ENCODE results near the gene GBP5.

GBP5 gene

DNA sequence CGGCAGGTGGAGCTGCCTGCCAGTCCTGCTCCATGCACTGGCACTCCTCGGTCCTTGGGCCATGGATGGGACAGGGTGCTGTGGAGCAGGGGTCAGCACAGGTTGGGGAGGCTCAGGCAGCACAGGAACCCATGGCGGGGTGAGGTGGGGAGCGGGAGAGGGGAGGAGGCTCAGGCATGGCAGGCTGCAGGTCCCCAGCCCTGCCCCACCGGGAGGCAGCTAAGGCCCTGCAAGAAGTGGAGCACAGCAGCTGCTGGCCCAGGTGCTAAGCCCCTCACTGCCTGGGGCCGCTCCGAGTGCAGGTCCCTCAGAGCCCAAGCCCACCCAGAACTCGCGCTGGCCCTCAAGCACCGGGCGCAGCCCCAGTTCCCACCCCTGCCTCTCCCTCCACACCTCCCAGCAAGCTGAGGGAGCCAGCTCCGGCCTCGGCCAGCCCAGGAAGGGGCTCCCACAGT is 691 bp upstream of the GBP5 start:
- no peak for TF ChIP-seq SIN3A (IDR thresholded peaks at IDR 0.05; ENCODE audit: borderline replicate concordance, insufficient read depth, low read length)
- TF ChIP-seq POLR2AphosphoS5 (IDR thresholded peaks at IDR 0.05; ENCODE audit: low read depth, low read length): no peak
- TF ChIP-seq, protein P1, sequence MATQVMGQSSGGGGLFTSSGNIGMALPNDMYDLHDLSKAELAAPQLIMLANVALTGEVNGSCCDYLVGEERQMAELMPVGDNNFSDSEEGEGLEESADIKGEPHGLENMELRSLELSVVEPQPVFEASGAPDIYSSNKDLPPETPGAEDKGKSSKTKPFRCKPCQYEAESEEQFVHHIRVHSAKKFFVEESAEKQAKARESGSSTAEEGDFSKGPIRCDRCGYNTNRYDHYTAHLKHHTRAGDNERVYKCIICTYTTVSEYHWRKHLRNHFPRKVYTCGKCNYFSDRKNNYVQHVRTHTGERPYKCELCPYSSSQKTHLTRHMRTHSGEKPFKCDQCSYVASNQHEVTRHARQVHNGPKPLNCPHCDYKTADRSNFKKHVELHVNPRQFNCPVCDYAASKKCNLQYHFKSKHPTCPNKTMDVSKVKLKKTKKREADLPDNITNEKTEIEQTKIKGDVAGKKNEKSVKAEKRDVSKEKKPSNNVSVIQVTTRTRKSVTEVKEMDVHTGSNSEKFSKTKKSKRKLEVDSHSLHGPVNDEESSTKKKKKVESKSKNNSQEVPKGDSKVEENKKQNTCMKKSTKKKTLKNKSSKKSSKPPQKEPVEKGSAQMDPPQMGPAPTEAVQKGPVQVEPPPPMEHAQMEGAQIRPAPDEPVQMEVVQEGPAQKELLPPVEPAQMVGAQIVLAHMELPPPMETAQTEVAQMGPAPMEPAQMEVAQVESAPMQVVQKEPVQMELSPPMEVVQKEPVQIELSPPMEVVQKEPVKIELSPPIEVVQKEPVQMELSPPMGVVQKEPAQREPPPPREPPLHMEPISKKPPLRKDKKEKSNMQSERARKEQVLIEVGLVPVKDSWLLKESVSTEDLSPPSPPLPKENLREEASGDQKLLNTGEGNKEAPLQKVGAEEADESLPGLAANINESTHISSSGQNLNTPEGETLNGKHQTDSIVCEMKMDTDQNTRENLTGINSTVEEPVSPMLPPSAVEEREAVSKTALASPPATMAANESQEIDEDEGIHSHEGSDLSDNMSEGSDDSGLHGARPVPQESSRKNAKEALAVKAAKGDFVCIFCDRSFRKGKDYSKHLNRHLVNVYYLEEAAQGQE (IDR thresholded peaks at IDR 0.05; ENCODE audit: insufficient read depth in 1 of 2, low read depth in 2 of 2, low read length in 2 of 2): no peak
- no peak for TF ChIP-seq TAF1 (IDR thresholded peaks at IDR 0.05; ENCODE audit: borderline replicate concordance, insufficient read depth, low read length)

DNA sequence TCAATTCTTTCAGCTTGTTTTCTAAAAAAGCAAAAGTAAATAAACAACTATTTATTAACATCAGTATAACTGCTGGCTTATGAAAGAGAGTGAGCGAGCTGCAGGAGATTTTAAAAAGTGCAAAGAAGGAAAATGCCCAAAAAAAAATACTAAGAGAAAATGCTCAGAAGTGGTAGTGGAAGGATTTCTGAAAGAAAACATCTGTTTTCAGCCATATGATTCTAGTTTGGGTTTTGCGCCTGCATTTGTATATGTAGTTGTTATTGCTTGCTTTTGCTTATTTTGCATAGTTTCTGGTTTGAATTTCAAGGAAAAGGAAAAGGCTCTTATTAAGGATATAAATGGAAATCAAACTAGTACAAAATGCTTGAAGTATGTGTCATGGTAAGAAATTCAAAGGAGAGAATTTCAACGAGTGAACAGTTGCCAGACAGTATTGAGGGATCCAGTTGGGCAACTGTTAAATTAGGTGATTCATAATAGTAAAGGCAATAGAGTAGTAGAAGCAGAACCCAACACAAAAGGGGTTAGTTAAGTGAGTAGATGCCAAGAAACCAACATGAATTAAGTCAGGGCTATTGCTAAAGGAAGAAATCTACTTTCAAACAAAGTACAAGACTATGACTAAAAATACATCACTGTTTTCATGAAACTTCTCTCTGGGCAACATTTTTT is 1.2 kb downstream of the GBP5 start:
- TF ChIP-seq TAF1 (IDR thresholded peaks at IDR 0.05; ENCODE audit: borderline replicate concordance, insufficient read depth, low read length) (no peak), SIN3A (IDR thresholded peaks at IDR 0.05; ENCODE audit: borderline replicate concordance, insufficient read depth, low read length) (no peak), POLR2AphosphoS5 (IDR thresholded peaks at IDR 0.05; ENCODE audit: low read depth, low read length) (no peak), FOXP2 (optimal IDR thresholded peaks at IDR 0.05; ENCODE audit: borderline replicate concordance, extremely low read depth, extremely low read length, insufficient read depth) (no peak)
- TF ChIP-seq, protein P1 (IDR thresholded peaks at IDR 0.05; ENCODE audit: insufficient read depth in 1 of 2, low read depth in 2 of 2, low read length in 2 of 2): no peak

DNA sequence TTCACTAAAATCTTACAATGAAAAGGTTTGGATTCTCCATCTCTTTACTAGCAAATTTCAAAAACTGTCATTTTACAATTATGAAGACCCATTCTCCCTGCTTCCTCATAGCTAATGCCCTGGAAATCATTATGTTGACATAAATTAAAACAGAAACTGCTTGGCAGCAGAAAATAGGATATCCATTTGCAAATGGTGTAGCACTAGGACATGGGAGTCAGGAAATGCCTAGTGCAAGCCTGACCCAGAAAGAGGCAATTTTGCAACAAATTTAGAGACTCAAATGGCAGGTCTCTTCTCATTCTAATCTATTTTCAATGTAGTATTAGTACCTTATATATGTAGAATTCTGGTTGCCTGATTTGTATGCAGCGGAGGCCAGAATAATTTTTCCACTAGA is 2.2 kb downstream of the GBP5 start:
- TF ChIP-seq SIN3A (IDR thresholded peaks at IDR 0.05; ENCODE audit: borderline replicate concordance, insufficient read depth, low read length) (no peak), TAF1 (IDR thresholded peaks at IDR 0.05; ENCODE audit: borderline replicate concordance, insufficient read depth, low read length) (no peak), FOXP2 (optimal IDR thresholded peaks at IDR 0.05; ENCODE audit: borderline replicate concordance, extremely low read depth, extremely low read length, insufficient read depth) (no peak), POLR2AphosphoS5 (IDR thresholded peaks at IDR 0.05; ENCODE audit: low read depth, low read length) (no peak)
- TF ChIP-seq, protein P1 (IDR thresholded peaks at IDR 0.05; ENCODE audit: insufficient read depth in 1 of 2, low read depth in 2 of 2, low read length in 2 of 2): no peak

DNA sequence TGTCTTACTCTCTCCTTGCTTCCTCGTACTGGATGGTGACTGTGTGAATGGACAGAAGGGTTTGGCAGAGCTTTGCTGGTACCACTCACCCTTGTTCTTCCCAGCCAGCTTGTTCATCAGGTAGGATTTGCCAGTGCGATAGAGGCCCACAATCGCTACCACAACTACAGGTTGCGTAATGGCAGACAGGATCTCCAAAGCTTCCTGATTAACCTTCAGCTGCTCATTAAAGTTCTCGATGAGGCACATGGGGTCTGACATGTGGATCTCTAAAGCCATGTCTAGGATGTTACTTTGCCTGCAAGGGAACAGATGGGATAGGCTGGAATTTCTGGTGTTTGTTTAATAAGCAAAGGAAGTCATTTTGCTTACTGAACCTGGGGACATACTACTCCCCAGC is 3.4 kb downstream of the GBP5 start:
- no peak for TF ChIP-seq TAF1 (IDR thresholded peaks at IDR 0.05; ENCODE audit: borderline replicate concordance, insufficient read depth, low read length)
- no peak for TF ChIP-seq SIN3A (IDR thresholded peaks at IDR 0.05; ENCODE audit: borderline replicate concordance, insufficient read depth, low read length)
- no peak for TF ChIP-seq FOXP2 (optimal IDR thresholded peaks at IDR 0.05; ENCODE audit: borderline replicate concordance, extremely low read depth, extremely low read length, insufficient read depth)
- no peak for TF ChIP-seq POLR2AphosphoS5 (IDR thresholded peaks at IDR 0.05; ENCODE audit: low read depth, low read length)
- TF ChIP-seq, protein P1 (IDR thresholded peaks at IDR 0.05; ENCODE audit: insufficient read depth in 1 of 2, low read depth in 2 of 2, low read length in 2 of 2): no peak
